Progenitor cell of endocrine pancreas (in vitro differentiated cells): Measurements from ENCODE around the gene CHRNB4. TPM values are rescaled to one million over a fixed set of nuclear protein-coding genes. Genes with fewer than 3 reads are reported as not detected.

Source experiments
- DNase-seq: peaks from one replicate; pipeline ENCODE4 v3.0.0; 2021; ENCODE audit warnings: low spot score; ENCODE audit not compliant: unreplicated experiment
- H3K27ac Mint-ChIP-seq: 2 replicates; pipeline ENCODE4 v1.8.0; 2021; ENCODE audit warnings: mild to moderate bottlenecking, moderate library complexity, mixed read lengths
- H3K27me3 Mint-ChIP-seq: 2 replicates; pipeline ENCODE4 v1.8.0; 2021; ENCODE audit warnings: mixed read lengths
- H3K36me3 Mint-ChIP-seq: 2 replicates; pipeline ENCODE4 v1.8.0; 2022; ENCODE audit warnings: mixed read lengths; ENCODE audit not compliant: insufficient read depth
- H3K4me1 Mint-ChIP-seq: 2 replicates; pipeline ENCODE4 v1.8.0; 2021; ENCODE audit warnings: low read depth, mixed read lengths
- H3K4me3 Mint-ChIP-seq: 2 replicates; pipeline ENCODE4 v1.8.0; 2021; ENCODE audit warnings: low read depth, mild to moderate bottlenecking, moderate library complexity, mixed read lengths
- H3K9me3 Mint-ChIP-seq: 2 replicates; pipeline ENCODE4 v1.8.0; 2021; ENCODE audit warnings: low read depth, mixed read lengths
- total RNA-seq: library from RNA; stranded (reverse); gene quantifications from 2 replicates; pipeline ENCODE4 v1.2.1, GENCODE V29; 2021
- TF ChIP-seq, protein P1 (sequence below): fragments of 200-600 bp; sonication (generic); IDR thresholded peaks from one replicate; pipeline ENCODE4 v1.5.0; 2021; ENCODE audit warnings: antibody characterized with exemption, mild to moderate bottlenecking; ENCODE audit not compliant: unreplicated experiment

Gene CHRNB4
- total RNA-seq, 1 donor from 2014 or later = 1.0 TPM

DNA sequence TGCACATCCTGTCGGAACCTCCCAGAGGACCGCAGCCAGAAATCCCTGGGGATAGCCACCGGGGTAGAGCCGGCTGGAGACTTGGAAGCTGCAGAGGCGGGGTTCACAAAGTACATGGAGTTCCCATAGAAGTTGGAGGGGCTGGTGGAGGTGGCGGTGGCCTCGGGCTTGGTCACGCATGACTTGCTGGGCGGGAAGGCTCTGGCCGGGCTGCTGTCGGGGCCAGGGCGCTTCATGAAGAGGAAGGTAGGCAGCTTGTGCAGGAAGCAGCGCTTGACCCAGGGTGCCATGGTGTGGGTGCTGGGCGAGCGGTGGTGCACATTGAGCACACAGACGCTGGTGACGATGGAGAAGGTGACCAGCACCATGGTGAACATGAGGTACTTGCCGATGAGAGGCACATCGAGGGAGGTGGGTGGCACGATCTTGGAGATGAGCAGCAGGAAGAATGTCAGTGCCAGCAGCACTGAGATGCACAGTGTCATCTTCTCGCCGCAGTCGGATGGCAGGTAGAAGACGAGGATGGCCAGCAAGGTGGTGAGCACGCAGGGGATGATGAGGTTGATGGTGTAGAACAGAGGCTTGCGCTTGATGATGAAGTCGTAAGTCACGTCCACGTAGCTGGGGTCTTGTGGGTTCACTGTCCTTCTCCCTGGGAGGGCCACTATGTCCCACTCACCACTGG is 11.8 kb downstream of the CHRNB4 start:
- H3K4me1 Mint-ChIP-seq = no peaks in the 10 kb centered on the region
- H3K36me3 Mint-ChIP-seq = no peaks in the 10 kb centered on the region
- no peak for DNase-seq
- H3K27me3 Mint-ChIP-seq = peaks cover 57% of the 10 kb centered on the region
- H3K4me3 Mint-ChIP-seq = no peak overlapping the region
- no peak overlapping the region for H3K27ac Mint-ChIP-seq
- peaks cover 9% of the 10 kb centered on the region for H3K9me3 Mint-ChIP-seq
- TF ChIP-seq, protein P1, sequence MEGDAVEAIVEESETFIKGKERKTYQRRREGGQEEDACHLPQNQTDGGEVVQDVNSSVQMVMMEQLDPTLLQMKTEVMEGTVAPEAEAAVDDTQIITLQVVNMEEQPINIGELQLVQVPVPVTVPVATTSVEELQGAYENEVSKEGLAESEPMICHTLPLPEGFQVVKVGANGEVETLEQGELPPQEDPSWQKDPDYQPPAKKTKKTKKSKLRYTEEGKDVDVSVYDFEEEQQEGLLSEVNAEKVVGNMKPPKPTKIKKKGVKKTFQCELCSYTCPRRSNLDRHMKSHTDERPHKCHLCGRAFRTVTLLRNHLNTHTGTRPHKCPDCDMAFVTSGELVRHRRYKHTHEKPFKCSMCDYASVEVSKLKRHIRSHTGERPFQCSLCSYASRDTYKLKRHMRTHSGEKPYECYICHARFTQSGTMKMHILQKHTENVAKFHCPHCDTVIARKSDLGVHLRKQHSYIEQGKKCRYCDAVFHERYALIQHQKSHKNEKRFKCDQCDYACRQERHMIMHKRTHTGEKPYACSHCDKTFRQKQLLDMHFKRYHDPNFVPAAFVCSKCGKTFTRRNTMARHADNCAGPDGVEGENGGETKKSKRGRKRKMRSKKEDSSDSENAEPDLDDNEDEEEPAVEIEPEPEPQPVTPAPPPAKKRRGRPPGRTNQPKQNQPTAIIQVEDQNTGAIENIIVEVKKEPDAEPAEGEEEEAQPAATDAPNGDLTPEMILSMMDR = no peak

DNA sequence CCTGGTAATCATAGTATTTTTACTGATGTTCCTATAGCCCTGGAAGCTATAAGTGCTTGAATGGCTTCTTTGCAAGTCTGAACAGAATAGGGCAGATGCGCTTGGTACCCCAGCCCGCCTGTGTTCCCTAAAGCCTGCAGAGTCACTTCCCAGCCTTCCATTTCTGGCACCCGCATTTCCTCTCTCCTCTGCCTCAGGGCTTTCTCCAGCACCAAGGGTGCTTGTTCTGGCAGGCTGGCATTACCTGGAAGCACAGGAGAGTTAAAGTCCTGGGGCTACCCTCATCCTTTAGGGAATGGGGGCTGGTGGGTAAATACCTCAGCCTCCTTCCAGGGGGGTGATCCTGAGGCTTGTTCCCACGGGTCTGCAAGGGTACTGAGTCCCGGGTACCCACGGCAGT is 12.8 kb downstream of the CHRNB4 start:
- Mint-ChIP-seq H3K4me3 (no peak overlapping the region), H3K36me3 (no peaks in the 10 kb centered on the region), H3K27ac (no peak overlapping the region), H3K4me1 (no peaks in the 10 kb centered on the region), H3K27me3 (peaks cover 67% of the 10 kb centered on the region), H3K9me3 (peaks cover 6% of the 10 kb centered on the region)
- no peak for DNase-seq
- TF ChIP-seq, protein P1 = no peak

DNA sequence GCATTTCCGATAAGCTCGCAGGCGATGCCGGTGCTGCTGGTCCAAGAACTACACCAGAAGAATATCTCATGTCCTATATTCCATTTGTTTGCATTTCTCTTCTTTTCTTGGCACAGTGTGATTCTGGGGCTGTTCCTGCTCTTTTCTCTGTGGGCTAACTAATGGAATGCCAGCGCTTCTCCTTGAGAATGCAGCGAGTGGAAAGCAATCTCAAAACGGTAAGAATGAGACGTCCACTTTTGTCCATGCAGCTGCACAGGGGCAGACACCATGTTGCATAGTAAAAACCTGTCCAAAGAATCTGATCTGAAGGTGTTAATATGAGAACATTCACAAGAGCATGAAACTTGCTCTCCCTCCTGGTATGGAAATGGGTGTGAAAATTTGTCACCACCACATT is 13.7 kb downstream of the CHRNB4 start:
- TF ChIP-seq, protein P1 = no peak
- Mint-ChIP-seq H3K4me1 (no peaks in the 10 kb centered on the region), H3K36me3 (no peaks in the 10 kb centered on the region), H3K27ac (no peak overlapping the region), H3K27me3 (peaks cover 69% of the 10 kb centered on the region), H3K4me3 (no peak overlapping the region), H3K9me3 (no peaks in the 10 kb centered on the region)
- DNase-seq = no peak

DNA sequence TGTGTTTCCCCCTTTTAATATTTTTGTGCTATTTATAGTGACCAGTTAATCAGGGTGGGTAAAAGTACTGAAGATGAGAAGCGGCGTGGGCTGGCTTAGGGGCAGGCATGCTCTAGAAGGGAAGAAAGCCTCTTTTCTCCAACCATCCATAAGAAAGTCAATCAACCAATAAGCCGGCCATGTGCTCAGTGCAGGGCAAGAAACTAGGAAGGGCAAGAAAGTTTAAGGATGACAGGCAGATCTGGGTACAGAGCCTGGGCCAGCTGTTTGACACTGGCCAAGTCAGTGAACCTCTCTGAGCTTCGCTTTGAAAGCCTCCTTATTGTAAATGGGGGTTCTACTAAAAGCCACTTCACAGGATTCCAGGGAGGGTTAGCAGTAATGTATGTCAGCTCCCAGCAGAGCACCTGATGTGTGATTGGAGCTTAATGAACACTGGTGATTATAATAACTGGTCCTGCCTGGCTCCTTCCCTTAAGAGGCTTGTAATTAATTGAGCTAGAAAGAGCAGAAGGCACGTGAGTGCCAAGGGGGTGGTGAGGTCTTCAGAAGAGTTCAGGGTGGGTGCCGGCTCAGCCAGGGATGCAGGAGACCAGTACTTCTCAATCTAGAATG is 14.5 kb downstream of the CHRNB4 start:
- H3K27me3 Mint-ChIP-seq = peaks cover 70% of the 10 kb centered on the region
- H3K27ac Mint-ChIP-seq = no peak overlapping the region
- no peaks in the 10 kb centered on the region for H3K4me1 Mint-ChIP-seq
- no peaks in the 10 kb centered on the region for H3K36me3 Mint-ChIP-seq
- no peak for DNase-seq
- H3K4me3 Mint-ChIP-seq = no peak overlapping the region
- TF ChIP-seq, protein P1 = no peak
- H3K9me3 Mint-ChIP-seq = no peaks in the 10 kb centered on the region

DNA sequence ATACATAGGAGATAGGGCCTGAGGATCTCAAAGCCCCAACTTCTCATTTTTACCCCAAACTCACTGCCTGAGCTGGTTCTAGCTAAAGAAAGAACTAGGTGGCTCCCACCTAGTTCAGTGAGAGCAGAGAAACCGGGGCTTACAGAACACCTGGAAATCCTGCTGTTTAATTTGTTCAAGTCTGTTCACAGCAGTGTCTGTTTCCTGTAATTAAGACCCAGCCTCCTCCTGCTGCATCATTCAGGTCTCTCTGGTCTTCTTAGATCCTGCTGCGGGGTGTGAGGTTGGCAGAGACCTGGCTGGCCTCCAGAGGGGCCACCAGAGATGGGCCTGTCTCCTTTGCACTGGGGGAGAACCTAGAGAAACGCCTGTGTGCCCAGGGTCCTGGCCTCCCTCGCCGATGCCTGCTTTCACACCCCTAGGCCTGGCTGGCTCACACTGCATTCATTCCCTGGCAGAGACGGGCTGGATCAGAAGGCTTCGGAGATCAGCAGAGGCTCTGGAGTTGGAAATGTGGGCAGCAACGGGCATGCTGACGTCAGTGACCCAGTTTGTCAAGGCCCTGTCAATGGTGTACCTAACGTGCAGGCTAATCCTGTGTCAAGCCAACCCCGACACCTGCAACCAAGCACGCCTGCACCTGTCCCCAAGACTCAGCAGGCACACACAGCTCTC is 15.3 kb downstream of the CHRNB4 start:
- peaks cover 74% of the 10 kb centered on the region for H3K27me3 Mint-ChIP-seq
- H3K36me3 Mint-ChIP-seq = no peaks in the 10 kb centered on the region
- H3K4me1 Mint-ChIP-seq = no peaks in the 10 kb centered on the region
- no peak overlapping the region for H3K4me3 Mint-ChIP-seq
- H3K27ac Mint-ChIP-seq = no peak overlapping the region
- TF ChIP-seq, protein P1 = no peak
- H3K9me3 Mint-ChIP-seq = no peaks in the 10 kb centered on the region
- no peak for DNase-seq
